GM21423 (cell line): Measurements from ENCODE around the gene SRGAP1.
"Not testable (repeated sequence)": the region's sequence is repeated elsewhere in the genome, so short reads cannot be mapped to it uniquely, and the experiment has no call there.

Experiments
- ATAC-seq: cut with Tn5 transposase; IDR thresholded peaks from one replicate; pipeline ENCODE4 v1.9.1; 2021; ENCODE audit warnings: mild to moderate bottlenecking, moderate library complexity; ENCODE audit not compliant: unreplicated experiment

Gene SRGAP1

GRCh38 chr12:64103825-64104740 is 259.6 kb downstream of the SRGAP1 start:
- no peak for ATAC-seq

- no peak for ATAC-seq
These were observed 260.5 kb downstream of the SRGAP1 start for GRCh38 chr12:64105026-64105425.

- no peak for ATAC-seq
These were observed 263.3 kb downstream of the SRGAP1 start for GRCh38 chr12:64107776-64108175.

GRCh38 chr12:64109706-64110105 is 265.2 kb downstream of the SRGAP1 start:
- no peak for ATAC-seq

- no peak for ATAC-seq
These were observed 266.4 kb downstream of the SRGAP1 start for GRCh38 chr12:64110864-64111263.

- ATAC-seq: no peak
These were observed 272.5 kb downstream of the SRGAP1 start for GRCh38 chr12:64116969-64117368.

GRCh38 chr12:64120568-64120967 is 276.1 kb downstream of the SRGAP1 start:
- ATAC-seq: no peak

GRCh38 chr12:64121086-64121485 is 276.6 kb downstream of the SRGAP1 start:
- ATAC-seq: not testable (repeated sequence)

- no peak for ATAC-seq
These were observed 277.7 kb downstream of the SRGAP1 start for GRCh38 chr12:64122154-64122553.

GRCh38 chr12:64122995-64123394 is 278.5 kb downstream of the SRGAP1 start:
- ATAC-seq: no peak

GRCh38 chr12:64123448-64123847 is 278.9 kb downstream of the SRGAP1 start:
- no peak for ATAC-seq

- ATAC-seq: no peak
These were observed 280.2 kb downstream of the SRGAP1 start for GRCh38 chr12:64124511-64125197.

- no peak for ATAC-seq
These were observed 281.4 kb downstream of the SRGAP1 start for GRCh38 chr12:64125913-64126312.

- no peak for ATAC-seq
These were observed 283.3 kb downstream of the SRGAP1 start for GRCh38 chr12:64127811-64128210.

- ATAC-seq: no peak
These were observed 283.9 kb downstream of the SRGAP1 start for GRCh38 chr12:64128366-64128765.

GRCh38 chr12:64130476-64130875 is 286.0 kb downstream of the SRGAP1 start:
- ATAC-seq: not testable (repeated sequence)

GRCh38 chr12:64131456-64131855 is 287.0 kb downstream of the SRGAP1 start:
- not testable (repeated sequence) for ATAC-seq

- not testable (repeated sequence) for ATAC-seq
These were observed 288.2 kb downstream of the SRGAP1 start for GRCh38 chr12:64132672-64133071.

- ATAC-seq: no peak
These were observed 292.6 kb downstream of the SRGAP1 start for GRCh38 chr12:64137117-64137516.

- ATAC-seq: no peak
These were observed 294.5 kb downstream of the SRGAP1 start for GRCh38 chr12:64139021-64139420.

GRCh38 chr12:64142382-64142781 is 297.9 kb downstream of the SRGAP1 start:
- no peak for ATAC-seq

- ATAC-seq: no peak
These were observed 298.3 kb downstream of the SRGAP1 start for GRCh38 chr12:64142784-64143183.
